Mucosa of descending colon (tissue), 3 donors: ENCODE results near the gene METAP2. TPM values are rescaled to one million over a fixed set of nuclear protein-coding genes. Genes with fewer than 3 reads are reported as not detected.

Experiments
- ATAC-seq: fragments of 200-7000 bp; cut with Tn5 transposase; one replicate; pipeline ENCODE4 v1.9.1; 2020; ENCODE audit warnings: mild to moderate bottlenecking, moderate library complexity
- DNase-seq, 3 donors: peaks; one replicate each; pipeline ENCODE4 v3.0.0-alpha.2; 2020
- H3K36me3 ChIP-seq: fragments of 200-600 bp; one replicate; pipeline ENCODE4 v1.8.0; 2021; ENCODE audit warnings: low read depth, mild to moderate bottlenecking
- H3K4me1 ChIP-seq: fragments of 200-600 bp; one replicate; pipeline ENCODE4 v1.8.0; 2021; ENCODE audit warnings: low read depth, mild to moderate bottlenecking
- H3K4me3 ChIP-seq: fragments of 200-600 bp; one replicate; pipeline ENCODE4 v1.8.0; 2021; ENCODE audit warnings: mild to moderate bottlenecking
- H3K9me3 ChIP-seq: fragments of 200-600 bp; one replicate; pipeline ENCODE4 v1.8.0; 2021; ENCODE audit warnings: mild to moderate bottlenecking
- intact Hi-C, 2 donors: fragments of 100-400 bp; cut with DNase I in 1 of 2; cut with micrococcal nuclease in 1 of 2; formaldehyde crosslinking; loops; one replicate each; pipeline versions ENCODE4 v1.11.0 to v1.11.1; 2022; cut with DNase I, micrococcal nuclease
- total RNA-seq, 3 donors: library from RNA; stranded (reverse); fragmentation: NEBNext Ultra II Directional in 2 of 3; extraction: Animal tissue kit (Norgen Biotek cat#: 25700) in 2 of 3; gene quantifications; one replicate each; pipeline versions ENCODE4 v1.2.1 to v1.2.4, GENCODE V29; 2021 to 2023
- TF ChIP-seq, protein P1 (sequence below): fragments of 200-600 bp; IDR thresholded peaks from one replicate; pipeline ENCODE4 v1.8.0; 2022; ENCODE audit warnings: antibody characterized with exemption, mild to moderate bottlenecking
- donor health status: DM: no; HTN: no; CAD: no; lungs with moderate emphysema.
- donor health status: DM: no; HTN: no; CAD: no.
- donor health status: DM: no; HTN: yes; CAD: no.

Gene METAP2
- total RNA-seq, 3 donors from 2014 or later, result 35.2 to 67.7 (median 51.5) TPM

DNA sequence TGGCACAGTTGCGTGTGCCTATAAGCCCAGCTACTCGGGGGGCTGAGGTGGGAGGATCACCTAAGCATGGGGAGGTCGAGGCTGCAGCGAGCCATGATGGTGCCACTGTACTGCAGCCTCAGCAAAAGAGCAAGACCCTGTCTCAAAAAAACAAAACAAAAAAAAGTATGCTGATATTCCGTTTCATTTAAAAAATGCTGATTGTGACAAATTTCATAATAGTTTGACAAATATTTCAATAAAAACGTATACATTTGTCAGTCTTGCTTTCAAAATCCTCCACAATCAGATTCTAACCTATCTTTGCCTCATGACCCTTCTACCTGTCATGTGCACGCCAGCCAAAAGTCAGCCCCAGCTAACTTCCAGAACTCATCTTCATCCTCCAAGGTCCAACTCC is 67.5 kb downstream of the METAP2 start:
- TF ChIP-seq, protein P1, sequence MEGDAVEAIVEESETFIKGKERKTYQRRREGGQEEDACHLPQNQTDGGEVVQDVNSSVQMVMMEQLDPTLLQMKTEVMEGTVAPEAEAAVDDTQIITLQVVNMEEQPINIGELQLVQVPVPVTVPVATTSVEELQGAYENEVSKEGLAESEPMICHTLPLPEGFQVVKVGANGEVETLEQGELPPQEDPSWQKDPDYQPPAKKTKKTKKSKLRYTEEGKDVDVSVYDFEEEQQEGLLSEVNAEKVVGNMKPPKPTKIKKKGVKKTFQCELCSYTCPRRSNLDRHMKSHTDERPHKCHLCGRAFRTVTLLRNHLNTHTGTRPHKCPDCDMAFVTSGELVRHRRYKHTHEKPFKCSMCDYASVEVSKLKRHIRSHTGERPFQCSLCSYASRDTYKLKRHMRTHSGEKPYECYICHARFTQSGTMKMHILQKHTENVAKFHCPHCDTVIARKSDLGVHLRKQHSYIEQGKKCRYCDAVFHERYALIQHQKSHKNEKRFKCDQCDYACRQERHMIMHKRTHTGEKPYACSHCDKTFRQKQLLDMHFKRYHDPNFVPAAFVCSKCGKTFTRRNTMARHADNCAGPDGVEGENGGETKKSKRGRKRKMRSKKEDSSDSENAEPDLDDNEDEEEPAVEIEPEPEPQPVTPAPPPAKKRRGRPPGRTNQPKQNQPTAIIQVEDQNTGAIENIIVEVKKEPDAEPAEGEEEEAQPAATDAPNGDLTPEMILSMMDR, result no peak
- intact Hi-C loops, result no loop called here
- no peaks in the 10 kb centered on the region for H3K9me3 ChIP-seq
- no peak overlapping the region for H3K4me3 ChIP-seq
- no peaks in the 10 kb centered on the region for H3K4me1 ChIP-seq
- ATAC-seq (no peak), DNase-seq (no peak)
- H3K36me3 ChIP-seq, result no peaks in the 10 kb centered on the region

DNA sequence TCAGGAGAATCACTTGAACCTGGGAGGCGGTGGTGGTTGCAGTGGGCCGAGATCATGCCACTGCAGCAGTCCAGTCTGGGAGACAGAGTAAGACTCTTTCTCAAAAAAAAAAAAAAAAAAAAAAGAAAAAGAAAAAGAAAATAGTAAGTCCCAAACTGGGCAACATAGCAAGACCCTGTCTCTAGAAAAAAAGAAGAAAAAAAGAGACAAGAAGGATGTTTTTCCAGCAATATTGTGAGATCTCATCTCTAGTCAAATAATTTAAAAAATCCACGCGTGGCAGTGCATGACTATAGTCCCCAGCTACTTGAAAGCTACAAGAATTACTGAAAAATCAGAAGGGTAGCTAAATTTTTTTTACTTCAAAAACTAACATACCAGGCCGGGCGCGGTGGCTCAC is 69.4 kb downstream of the METAP2 start:
- ATAC-seq (no peak), DNase-seq (no peak)
- TF ChIP-seq, protein P1, result no peak
- H3K4me3 ChIP-seq, result no peak overlapping the region
- no peaks in the 10 kb centered on the region for H3K4me1 ChIP-seq
- intact Hi-C loops, result no loop called here
- no peaks in the 10 kb centered on the region for H3K36me3 ChIP-seq
- H3K9me3 ChIP-seq, result no peaks in the 10 kb centered on the region

DNA sequence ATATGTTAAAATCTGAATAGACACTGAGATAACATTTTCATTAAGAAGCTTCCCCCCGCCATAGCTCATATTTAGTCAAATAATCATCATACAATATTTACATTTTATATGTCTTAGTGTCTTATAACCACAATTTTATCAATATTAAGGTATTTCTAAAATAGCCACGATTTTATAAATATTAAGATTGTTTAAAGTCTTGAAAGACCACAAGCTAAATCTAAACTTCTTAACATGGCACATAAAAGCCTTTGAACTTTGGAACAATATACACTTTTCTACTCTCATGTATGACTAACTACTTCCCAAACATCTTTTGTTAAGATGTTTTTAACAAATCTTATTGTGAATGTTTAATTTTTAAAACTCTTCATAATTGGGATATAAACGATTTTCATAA is 70.8 kb downstream of the METAP2 start:
- Histone ChIP-seq H3K36me3 (no peaks in the 10 kb centered on the region), H3K4me3 (no peak overlapping the region), H3K4me1 (peaks cover 8% of the 10 kb centered on the region), H3K9me3 (peaks cover 4% of the 10 kb centered on the region)
- no peak for ATAC-seq
- DNase-seq, result no peak
- TF ChIP-seq, protein P1, result no peak
- intact Hi-C loops, result no loop called here

DNA sequence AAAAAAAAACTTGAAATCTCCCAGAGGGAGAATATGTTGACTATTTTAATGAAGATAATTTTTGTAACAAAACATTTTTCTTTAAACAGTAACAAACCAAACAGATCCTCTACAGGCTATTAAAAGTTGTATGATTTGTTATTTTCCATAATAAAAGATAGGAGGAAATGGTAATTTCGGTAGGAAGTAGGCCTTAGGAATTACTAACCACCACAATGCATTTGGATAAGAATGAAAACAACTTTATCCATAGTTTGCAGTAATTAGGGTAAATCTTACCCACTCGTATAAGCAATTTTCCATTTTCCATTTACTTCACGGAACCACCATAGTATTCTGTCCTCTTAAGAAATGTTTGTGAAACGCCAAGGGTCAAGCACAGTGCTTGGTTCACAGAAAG is 71.4 kb downstream of the METAP2 start:
- intact Hi-C loops, result no loop called here
- ATAC-seq (no peak), DNase-seq (no peak)
- peaks cover 8% of the 10 kb centered on the region for H3K4me1 ChIP-seq
- H3K9me3 ChIP-seq, result peaks cover 4% of the 10 kb centered on the region
- H3K4me3 ChIP-seq, result no peak overlapping the region
- no peaks in the 10 kb centered on the region for H3K36me3 ChIP-seq
- TF ChIP-seq, protein P1, result no peak

DNA sequence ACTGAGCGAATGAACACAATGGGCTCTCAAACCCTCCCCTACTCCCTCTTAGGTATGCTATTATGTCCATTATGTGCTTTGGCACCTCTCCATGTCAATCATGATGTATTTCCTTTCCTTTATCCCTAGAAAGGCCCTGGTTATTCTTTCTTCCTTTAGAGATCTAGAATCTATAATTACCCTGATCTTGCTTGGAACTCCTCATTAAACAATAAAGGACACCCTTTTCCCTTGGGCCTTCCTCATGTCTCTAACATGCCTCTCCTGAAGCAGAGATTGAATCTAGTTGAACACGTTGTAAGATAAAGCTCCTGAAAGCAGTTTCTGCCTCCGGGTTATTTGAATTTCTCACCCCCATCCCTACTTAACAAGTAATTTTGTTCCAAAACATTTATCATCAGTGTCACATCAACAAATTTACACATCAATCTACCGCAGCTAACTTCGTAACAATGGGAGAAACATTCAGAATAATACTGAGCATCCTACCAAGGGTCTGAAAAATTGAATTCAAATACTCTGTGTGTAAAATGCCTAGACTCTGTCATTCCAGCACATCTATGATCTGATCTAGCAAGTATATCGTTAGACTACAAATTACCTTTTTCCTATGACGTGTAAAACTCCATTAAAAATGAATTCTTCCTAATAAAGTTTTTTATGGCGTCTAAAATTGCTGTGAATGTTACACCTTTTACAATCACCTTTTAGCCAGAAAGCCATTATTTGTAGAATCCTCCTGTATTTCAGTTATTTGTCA is 72.0 kb downstream of the METAP2 start:
- peaks cover 8% of the 10 kb centered on the region for H3K4me1 ChIP-seq
- TF ChIP-seq, protein P1, result no peak
- intact Hi-C loops, result no loop called here
- peaks cover 4% of the 10 kb centered on the region for H3K9me3 ChIP-seq
- ATAC-seq (no peak), DNase-seq (no peak)
- H3K4me3 ChIP-seq, result no peak overlapping the region
- no peaks in the 10 kb centered on the region for H3K36me3 ChIP-seq

DNA sequence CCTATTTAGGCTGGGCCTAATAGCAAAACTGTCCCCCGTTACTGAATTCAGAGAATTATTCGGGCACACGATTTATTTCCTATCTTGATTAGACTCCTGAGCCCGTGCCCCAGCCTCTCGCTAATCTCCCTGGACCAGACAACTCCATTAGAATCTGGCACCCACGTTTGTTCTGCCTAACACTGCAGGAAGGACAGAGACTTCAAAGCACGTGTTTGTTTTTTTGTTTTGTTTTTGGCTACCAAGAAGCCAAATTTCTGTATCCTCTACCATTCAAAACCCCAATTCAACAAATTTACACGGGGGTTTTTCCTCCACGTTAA is 72.5 kb downstream of the METAP2 start:
- TF ChIP-seq, protein P1, result no peak
- no peak overlapping the region for H3K4me3 ChIP-seq
- H3K9me3 ChIP-seq, result peaks cover 4% of the 10 kb centered on the region
- peaks cover 8% of the 10 kb centered on the region for H3K4me1 ChIP-seq
- intact Hi-C loops, result no loop called here
- no peaks in the 10 kb centered on the region for H3K36me3 ChIP-seq
- ATAC-seq (no peak), DNase-seq (no peak)
